NCI-H2081 (cell line): ENCODE measurements around the gene ARL6IP6.
A peak's percentile ranks its signal among the peaks of the same experiment; 100 is the strongest.
"Not testable (repeated sequence)": the region's sequence is repeated elsewhere in the genome, so short reads cannot be mapped to it uniquely, and the experiment has no call there.

ENCODE experiments used
- DNase-seq, 2 experiments: peaks; one replicate each; lab custom pipeline; 2025; lab: John Stamatoyannopoulos, UW

Gene ARL6IP6

GRCh38 chr2:152722639-152723038 is 4.2 kb downstream of the ARL6IP6 start:
- DNase-seq, result not testable (repeated sequence)

GRCh38 chr2:152723918-152724317 is 5.5 kb downstream of the ARL6IP6 start:
- DNase-seq, result no peak

GRCh38 chr2:152729844-152730243 is 11.4 kb downstream of the ARL6IP6 start:
- DNase-seq, result no peak

- no peak for DNase-seq
Measured at GRCh38 chr2:152730591-152731333, 12.3 kb downstream of the ARL6IP6 start.

GRCh38 chr2:152737509-152737908 is 19.1 kb downstream of the ARL6IP6 start:
- DNase-seq, result not testable (repeated sequence)

GRCh38 chr2:152738438-152738837 is 20.0 kb downstream of the ARL6IP6 start:
- DNase-seq, result no peak

- not testable (repeated sequence) for DNase-seq
Measured at GRCh38 chr2:152739705-152740104, 21.3 kb downstream of the ARL6IP6 start.

- peak; percentile 33 to 60 for DNase-seq
Measured at GRCh38 chr2:152740743-152741328, 22.4 kb downstream of the ARL6IP6 start.

- peak in 1 of 2 experiments; percentile 8 for DNase-seq
Measured at GRCh38 chr2:152743002-152743401, 24.6 kb downstream of the ARL6IP6 start.

GRCh38 chr2:152747751-152748150 is 29.3 kb downstream of the ARL6IP6 start:
- DNase-seq, result not testable (repeated sequence)

GRCh38 chr2:152755029-152755428 is 36.6 kb downstream of the ARL6IP6 start:
- no peak for DNase-seq

GRCh38 chr2:152759290-152760072 is 41.1 kb downstream of the ARL6IP6 start:
- no peak for DNase-seq

GRCh38 chr2:152761214-152761613 is 42.8 kb downstream of the ARL6IP6 start:
- DNase-seq, result no peak

- no peak for DNase-seq
Measured at GRCh38 chr2:152762202-152762601, 43.8 kb downstream of the ARL6IP6 start.

GRCh38 chr2:152763208-152763607 is 44.8 kb downstream of the ARL6IP6 start:
- not testable (repeated sequence) for DNase-seq

GRCh38 chr2:152763651-152764050 is 45.2 kb downstream of the ARL6IP6 start:
- DNase-seq, result no peak

- no peak for DNase-seq
Measured at GRCh38 chr2:152766928-152767327, 48.5 kb downstream of the ARL6IP6 start.

- peak in 1 of 2 experiments; percentile 78 for DNase-seq
Measured at GRCh38 chr2:152781175-152781574, 62.8 kb downstream of the ARL6IP6 start.

- peak in 1 of 2 experiments; percentile 42 for DNase-seq
Measured at GRCh38 chr2:152782171-152782570, 63.8 kb downstream of the ARL6IP6 start.

GRCh38 chr2:152790883-152791282 is 72.5 kb downstream of the ARL6IP6 start:
- no peak for DNase-seq

GRCh38 chr2:152791979-152792378 is 73.6 kb downstream of the ARL6IP6 start:
- peak in 1 of 2 experiments; percentile 67 for DNase-seq

GRCh38 chr2:152792974-152793373 is 74.6 kb downstream of the ARL6IP6 start:
- DNase-seq, result no peak

- DNase-seq, result no peak
Measured at GRCh38 chr2:152796941-152797340, 78.5 kb downstream of the ARL6IP6 start.
